ENCODE results near the gene CAPS.

Gene CAPS

GRCh38 chr19:5941673-5942072 lies 27.6 kb downstream of the CAPS start:
- H3K4me3 ChIP-seq (ENCODE audit: low read depth in 1 of 2, low read length in 2 of 2): no peak overlapping the region
- H2AFZ ChIP-seq (ENCODE audit: low read depth, low read length): no peak overlapping the region
- peaks cover 99% of the 10 kb centered on the region for H3K79me2 ChIP-seq (ENCODE audit: insufficient read depth, low read length)
- H3K4me2 ChIP-seq (ENCODE audit: insufficient read depth, low read length): no peak overlapping the region
- H3K36me3 ChIP-seq (ENCODE audit: insufficient read depth, low read length): peaks cover 64% of the 10 kb centered on the region
- DNase-seq: no peak
- H3K27me3 ChIP-seq (ENCODE audit: insufficient read depth, low read length, poor library complexity): no peaks in the 10 kb centered on the region
- no peak overlapping the region for H3K27ac ChIP-seq (ENCODE audit: low read length)
- H3K9me3 ChIP-seq (ENCODE audit: insufficient read depth, low read length, severe bottlenecking): no peaks in the 10 kb centered on the region
- TF ChIP-seq EZH2 (IDR thresholded peaks at IDR 0.05; ENCODE audit: borderline replicate concordance, low read depth, low read length, severe bottlenecking) (no peak), CTCF (IDR thresholded peaks at IDR 0.05; ENCODE audit: borderline replicate concordance, extremely low read depth, low read length, poor library complexity, severe bottlenecking) (no peak)
- ATAC-seq (ENCODE audit: insufficient read depth, low read depth): no peak
- H4K20me1 ChIP-seq (ENCODE audit: insufficient read depth, low read length): peaks cover 84% of the 10 kb centered on the region
- no peaks in the 10 kb centered on the region for H3K4me1 ChIP-seq (ENCODE audit: insufficient read depth, low read length)
- H3K9ac ChIP-seq (ENCODE audit: low read depth, low read length): no peak overlapping the region

GRCh38 chr19:5943045-5943444 lies 29.0 kb downstream of the CAPS start:
- TF ChIP-seq CTCF (IDR thresholded peaks at IDR 0.05; ENCODE audit: borderline replicate concordance, extremely low read depth, low read length, poor library complexity, severe bottlenecking) (no peak), EZH2 (IDR thresholded peaks at IDR 0.05; ENCODE audit: borderline replicate concordance, low read depth, low read length, severe bottlenecking) (no peak)

GRCh38 chr19:5943623-5944022 lies 29.6 kb downstream of the CAPS start:
- TF ChIP-seq EZH2 (IDR thresholded peaks at IDR 0.05; ENCODE audit: borderline replicate concordance, low read depth, low read length, severe bottlenecking) (no peak), CTCF (IDR thresholded peaks at IDR 0.05; ENCODE audit: borderline replicate concordance, extremely low read depth, low read length, poor library complexity, severe bottlenecking) (no peak)
- Histone ChIP-seq H3K9ac (ENCODE audit: low read depth, low read length) (no peak overlapping the region), H3K27ac (ENCODE audit: low read length) (no peak overlapping the region), H3K4me3 (ENCODE audit: low read depth in 1 of 2, low read length in 2 of 2) (no peak overlapping the region), H3K4me1 (ENCODE audit: insufficient read depth, low read length) (no peaks in the 10 kb centered on the region), H3K9me3 (ENCODE audit: insufficient read depth, low read length, severe bottlenecking) (no peaks in the 10 kb centered on the region), H3K79me2 (ENCODE audit: insufficient read depth, low read length) (peaks cover 100% of the 10 kb centered on the region), H3K27me3 (ENCODE audit: insufficient read depth, low read length, poor library complexity) (no peaks in the 10 kb centered on the region), H4K20me1 (ENCODE audit: insufficient read depth, low read length) (peaks cover 87% of the 10 kb centered on the region), H3K4me2 (ENCODE audit: insufficient read depth, low read length) (no peak overlapping the region), H3K36me3 (ENCODE audit: insufficient read depth, low read length) (peaks cover 56% of the 10 kb centered on the region), H2AFZ (ENCODE audit: low read depth, low read length) (no peak overlapping the region)
- DNase-seq (no peak), ATAC-seq (ENCODE audit: insufficient read depth, low read depth) (no peak)

More at GRCh38 chr19:5943045-5943444, 29.0 kb downstream of the CAPS start:
- Histone ChIP-seq H3K9ac (ENCODE audit: low read depth, low read length) (no peak overlapping the region), H3K4me1 (ENCODE audit: insufficient read depth, low read length) (no peaks in the 10 kb centered on the region), H3K9me3 (ENCODE audit: insufficient read depth, low read length, severe bottlenecking) (no peaks in the 10 kb centered on the region), H3K27me3 (ENCODE audit: insufficient read depth, low read length, poor library complexity) (no peaks in the 10 kb centered on the region), H2AFZ (ENCODE audit: low read depth, low read length) (no peak overlapping the region), H3K36me3 (ENCODE audit: insufficient read depth, low read length) (peaks cover 59% of the 10 kb centered on the region), H3K27ac (ENCODE audit: low read length) (no peak overlapping the region), H4K20me1 (ENCODE audit: insufficient read depth, low read length) (peaks cover 85% of the 10 kb centered on the region), H3K4me2 (ENCODE audit: insufficient read depth, low read length) (no peak overlapping the region), H3K4me3 (ENCODE audit: low read depth in 1 of 2, low read length in 2 of 2) (no peak overlapping the region), H3K79me2 (ENCODE audit: insufficient read depth, low read length) (peaks cover 99% of the 10 kb centered on the region)
- DNase-seq: no peak
- no peak for ATAC-seq (ENCODE audit: insufficient read depth, low read depth)

- TF ChIP-seq EZH2 (IDR thresholded peaks at IDR 0.05; ENCODE audit: borderline replicate concordance, low read depth, low read length, severe bottlenecking): no peak
- TF ChIP-seq CTCF (IDR thresholded peaks at IDR 0.05; ENCODE audit: borderline replicate concordance, extremely low read depth, low read length, poor library complexity, severe bottlenecking): no peak
- H2AFZ ChIP-seq (ENCODE audit: low read depth, low read length): no peak overlapping the region
- peaks cover 93% of the 10 kb centered on the region for H4K20me1 ChIP-seq (ENCODE audit: insufficient read depth, low read length)
- H3K9ac ChIP-seq (ENCODE audit: low read depth, low read length): no peak overlapping the region
- H3K4me1 ChIP-seq (ENCODE audit: insufficient read depth, low read length): 0 out of 2 replicates have a peak, but pooled peaks cover 4% of the 10 kb centered on the region
- H3K9me3 ChIP-seq (ENCODE audit: insufficient read depth, low read length, severe bottlenecking): no peaks in the 10 kb centered on the region
- no peaks in the 10 kb centered on the region for H3K27me3 ChIP-seq (ENCODE audit: insufficient read depth, low read length, poor library complexity)
- no peak overlapping the region for H3K27ac ChIP-seq (ENCODE audit: low read length)
- DNase-seq: no peak
- no peak for ATAC-seq (ENCODE audit: insufficient read depth, low read depth)
- no peak overlapping the region for H3K4me3 ChIP-seq (ENCODE audit: low read depth in 1 of 2, low read length in 2 of 2)
- no peak overlapping the region for H3K4me2 ChIP-seq (ENCODE audit: insufficient read depth, low read length)
- peaks cover 100% of the 10 kb centered on the region for H3K79me2 ChIP-seq (ENCODE audit: insufficient read depth, low read length)
- peaks cover 59% of the 10 kb centered on the region for H3K36me3 ChIP-seq (ENCODE audit: insufficient read depth, low read length)
Measured at GRCh38 chr19:5947435-5947834, 33.4 kb downstream of the CAPS start.

Data from DND-41 (cell line).